Esophagus squamous epithelium (tissue), 5 donors: Measurements from ENCODE around the gene BCKDHB. TPM values are rescaled to one million over a fixed set of nuclear protein-coding genes. Genes with fewer than 3 reads are reported as not detected.
A peak's percentile ranks its signal among the peaks of the same experiment; 100 is the strongest.

Experiments
- DNase-seq: peaks from one replicate; lab custom pipeline; 2025; lab: John Stamatoyannopoulos, UW
- H3K27ac ChIP-seq, 4 donors: fragments of 200-600 bp; sonication (generic); one replicate each; pipeline ENCODE4 v1.5.1; 2016 to 2019; ENCODE audit warnings: mild to moderate bottlenecking in 1 of 4
- H3K27me3 ChIP-seq, 4 donors: fragments of 200-600 bp; sonication (generic); 1 replicate in 3 of 4; 2 replicates in 1 of 4; pipeline versions ENCODE4 v1.5.1 to v1.6.0; 2017 to 2021; ENCODE audit warnings: antibody characterized with exemption in 1 of 4
- H3K36me3 ChIP-seq, 3 donors: fragments of 200-600 bp; sonication (generic); one replicate each; pipeline ENCODE4 v1.5.1; 2016 to 2019
- H3K4me1 ChIP-seq, 3 donors: fragments of 200-600 bp; sonication (generic); one replicate each; pipeline ENCODE4 v1.5.1; 2017 to 2019
- H3K4me3 ChIP-seq, 4 donors: fragments of 200-600 bp; sonication (generic); 1 replicate in 3 of 4; 2 replicates in 1 of 4; pipeline ENCODE4 v1.5.1; 2016 to 2019; ENCODE audit warnings: mild to moderate bottlenecking in 2 of 4, moderate library complexity in 1 of 4
- H3K9me3 ChIP-seq, 3 donors: fragments of 200-600 bp; sonication (generic); one replicate each; pipeline ENCODE4 v1.5.1; 2016 to 2019
- CTCF ChIP-seq, 6 experiments: fragments of 450-650 bp in 4 of 6; fragments of 200-600 bp in 2 of 6; sonication (generic) in 2 of 6; IDR thresholded peaks; one replicate each; pipeline ENCODE4 v1.5.1; 2016 to 2019; ENCODE audit warnings: antibody characterized with exemption in 6 of 6, mild to moderate bottlenecking in 4 of 6, moderate library complexity in 4 of 6
- POLR2A ChIP-seq, 4 donors: fragments of 450-650 bp; IDR thresholded peaks; one replicate each; pipeline ENCODE4 v1.6.1; 2017; ENCODE audit warnings: antibody characterized with exemption in 4 of 4, mild to moderate bottlenecking in 4 of 4, moderate library complexity in 3 of 4
- WGBS, 2 donors: methylation state at CpG; one replicate each; pipeline ENCODE4 v1.1.5; 2018; 5-methylcytosine and 5-hydroxymethylcytosine counted together
- intact Hi-C: fragments of 100-400 bp; cut with DNase I; formaldehyde crosslinking; loops from one replicate; pipeline ENCODE4 v1.15.0; 2022
- total RNA-seq, 4 donors: library from RNA; depleted of rRNA; stranded (reverse); fragments of >200 nt; gene quantifications; one replicate each; pipeline ENCODE4 v1.1.0, GENCODE V29; 2016
- donor health status: DM: yes; HTN: yes; CAD: no.

Gene BCKDHB
- total RNA-seq, 4 donors from 2014 or later, result 7.6 to 15.8 (median 9.0) TPM

- H3K4me3 ChIP-seq, result no peak overlapping the region
- DNase-seq, result no peak
- intact Hi-C loops, result no loop called here
- peaks cover 0 to 3% (median 0%) of the 10 kb centered on the region in 3 donors for H3K9me3 ChIP-seq
- H3K4me1 ChIP-seq, result no peaks in the 10 kb centered on the region
- H3K27me3 ChIP-seq, result no peaks in the 10 kb centered on the region
- 93 to 97% methylated on average over 6 to 8 of the region's 13 CpGs for whole genome bisulfite sequencing, 2 donors
- peaks cover 0 to 4% (median 0%) of the 10 kb centered on the region in 3 donors for H3K36me3 ChIP-seq
- no peak overlapping the region for H3K27ac ChIP-seq
- TF ChIP-seq POLR2A (IDR thresholded peaks at IDR 0.05) (no peak), CTCF (IDR thresholded peaks at IDR 0.05) (no peak)
Measured at GRCh38 chr6:80314531-80314930, 208.1 kb downstream of the BCKDHB start.

GRCh38 chr6:80316686-80317231 lies 210.3 kb downstream of the BCKDHB start:
- intact Hi-C loops, result no loop called here
- no peak for DNase-seq
- TF ChIP-seq POLR2A (IDR thresholded peaks at IDR 0.05) (no peak), CTCF (IDR thresholded peaks at IDR 0.05) (no peak)
- H3K4me3 ChIP-seq, result no peak overlapping the region
- H3K27ac ChIP-seq, result peak overlapping the region in 1 of 4 donors; percentile 14
- H3K27me3 ChIP-seq, result no peaks in the 10 kb centered on the region
- 44 to 59% methylated on average over 4 of the region's 4 CpGs for WGBS, 2 donors
- no peaks in the 10 kb centered on the region for H3K4me1 ChIP-seq
- peaks cover 0 to 3% (median 0%) of the 10 kb centered on the region in 3 donors for H3K9me3 ChIP-seq
- no peaks in the 10 kb centered on the region for H3K36me3 ChIP-seq

DNA sequence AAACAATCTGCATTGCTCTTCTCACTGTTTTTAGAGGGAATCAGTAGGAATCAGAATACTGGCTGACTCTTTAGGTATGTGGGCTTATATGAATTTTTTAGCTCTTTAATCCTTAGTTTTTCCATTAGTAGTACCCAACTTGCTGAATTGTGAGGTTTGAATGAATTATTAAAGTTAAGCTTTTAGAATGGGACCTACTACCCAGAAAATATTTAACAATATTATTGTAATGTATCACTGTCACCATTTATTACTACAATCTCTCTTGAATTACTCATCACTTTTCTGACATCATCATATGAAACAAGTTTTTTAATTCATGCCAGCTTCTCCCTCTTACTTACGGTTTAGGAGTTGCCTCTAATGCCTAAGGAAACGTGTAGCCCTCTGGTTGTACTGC lies 212.7 kb downstream of the BCKDHB start:
- whole genome bisulfite sequencing, 2 donors, result 32 to 39% methylated on average over 2 of the region's 2 CpGs
- intact Hi-C loops, result no loop called here
- Histone ChIP-seq H3K9me3 (no peaks in the 10 kb centered on the region), H3K27me3 (no peaks in the 10 kb centered on the region), H3K36me3 (no peaks in the 10 kb centered on the region), H3K4me3 (no peak overlapping the region), H3K27ac (no peak overlapping the region), H3K4me1 (no peaks in the 10 kb centered on the region)
- no peak for DNase-seq
- TF ChIP-seq CTCF (IDR thresholded peaks at IDR 0.05) (no peak), POLR2A (IDR thresholded peaks at IDR 0.05) (no peak)

GRCh38 chr6:80321011-80321410 lies 214.5 kb downstream of the BCKDHB start:
- DNase-seq, result no peak
- 82 to 94% methylated on average over 2 of the region's 2 CpGs for WGBS, 2 donors
- Histone ChIP-seq H3K9me3 (no peaks in the 10 kb centered on the region), H3K36me3 (no peaks in the 10 kb centered on the region), H3K4me3 (no peak overlapping the region), H3K27ac (no peak overlapping the region), H3K4me1 (no peaks in the 10 kb centered on the region), H3K27me3 (no peaks in the 10 kb centered on the region)
- intact Hi-C loops, result no loop called here
- TF ChIP-seq POLR2A (IDR thresholded peaks at IDR 0.05), result no peak
- no peak for TF ChIP-seq CTCF (IDR thresholded peaks at IDR 0.05)

DNA sequence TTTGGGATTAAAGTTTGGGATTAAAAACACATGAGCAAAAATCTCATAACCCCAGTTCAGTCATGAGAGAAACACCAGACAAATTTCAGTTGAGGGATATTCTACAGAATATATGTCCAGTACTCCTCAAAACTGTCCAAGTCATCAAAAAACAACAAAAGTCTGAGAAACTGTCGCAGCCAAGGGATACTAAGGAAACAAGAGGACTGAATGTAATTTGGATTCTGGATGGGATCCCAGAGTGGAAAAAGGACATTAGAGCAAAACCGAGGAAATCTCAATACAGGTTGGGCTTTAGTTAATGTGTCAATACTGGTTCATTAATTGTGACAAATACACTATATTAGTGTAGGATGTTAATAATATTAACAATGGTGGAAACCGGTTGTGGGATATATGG lies 219.3 kb downstream of the BCKDHB start:
- whole genome bisulfite sequencing, 2 donors, result 54 to 69% methylated on average over 3 of the region's 3 CpGs
- no peaks in the 10 kb centered on the region for H3K9me3 ChIP-seq
- H3K27ac ChIP-seq, result no peak overlapping the region
- DNase-seq, result no peak
- H3K4me1 ChIP-seq, result no peaks in the 10 kb centered on the region
- TF ChIP-seq POLR2A (IDR thresholded peaks at IDR 0.05), result no peak
- TF ChIP-seq CTCF (IDR thresholded peaks at IDR 0.05), result no peak
- H3K4me3 ChIP-seq, result no peak overlapping the region
- H3K27me3 ChIP-seq, result no peaks in the 10 kb centered on the region
- intact Hi-C loops, result no loop called here
- H3K36me3 ChIP-seq, result no peaks in the 10 kb centered on the region
